Central memory CD4-positive, alpha-beta T cell (primary cell): ENCODE results near the gene WNT11.

Experiments
- DNase-seq: peaks from one replicate; pipeline ENCODE4 v3.0.0; 2022
- total RNA-seq, 3 experiments: gene quantifications; one replicate each; lab custom pipeline; 2026; lab: John Stamatoyannopoulos, UW

Gene WNT11
- total RNA-seq: 0.04 to 2.7 (median 0.11) reads per million in 3 experiments

DNA sequence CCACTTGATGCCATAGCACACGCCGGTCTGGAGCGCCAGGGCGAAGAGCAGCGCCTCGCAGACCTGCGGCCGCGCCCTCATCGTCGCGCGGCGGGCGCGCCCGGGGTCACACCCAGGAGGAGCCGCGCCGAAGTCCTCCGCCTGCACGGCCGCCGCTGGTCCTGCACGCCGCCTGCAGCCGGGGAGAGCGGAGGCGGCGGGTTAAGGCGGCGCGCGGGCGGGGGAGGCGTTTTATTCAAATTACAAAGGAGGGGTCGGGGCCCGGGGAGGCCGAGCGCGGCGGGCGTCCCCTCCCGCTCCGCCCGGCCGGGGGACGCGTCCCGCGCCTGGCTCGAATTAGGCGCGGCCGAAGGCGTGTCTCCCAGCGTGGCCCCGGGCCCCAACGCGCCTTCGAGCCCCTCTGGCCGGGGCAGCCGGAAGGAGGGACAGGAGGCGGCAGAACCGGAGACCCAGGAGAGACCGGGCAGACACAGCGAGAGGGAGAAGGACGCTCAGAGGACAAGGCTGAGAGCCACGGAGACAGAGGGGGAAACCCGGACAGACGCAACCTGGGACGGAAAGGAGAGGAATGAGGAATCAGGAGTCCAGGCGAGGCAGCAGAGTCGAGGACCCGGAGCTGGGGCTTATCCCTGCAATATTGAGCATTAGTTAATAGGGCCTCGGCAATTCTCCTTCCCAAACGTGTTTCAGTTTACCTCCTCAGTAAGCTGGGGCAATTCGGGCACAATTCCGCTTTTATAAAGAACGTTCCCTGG lies at the start of gene WNT11:
Gene WNT11 (minus strand): TSS at position 176 of the 755 bp plus-strand sequence. CDS start 95 bp downstream, at position 81.
- no peak for DNase-seq

DNA sequence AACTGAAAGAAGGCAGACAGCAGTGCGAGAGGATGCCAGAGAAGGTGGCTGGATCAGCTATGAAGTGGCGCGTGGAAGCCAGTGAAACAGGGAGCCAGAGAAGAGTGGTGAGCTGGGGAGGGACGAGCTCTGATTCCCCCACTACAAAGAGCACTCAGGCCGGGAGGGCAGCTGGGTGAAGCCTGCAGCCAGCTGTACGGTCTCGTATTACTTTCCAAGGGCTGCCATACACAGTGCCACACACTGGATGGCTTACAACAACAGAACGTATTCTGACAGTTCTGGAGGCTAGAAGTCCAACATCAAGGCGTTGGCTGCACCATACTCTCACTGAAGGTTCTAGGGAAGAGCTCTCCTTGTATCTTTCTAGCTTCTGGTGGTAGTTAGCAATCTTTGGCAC lies 47.1 kb upstream of the WNT11 start:
- no peak for DNase-seq

DNA sequence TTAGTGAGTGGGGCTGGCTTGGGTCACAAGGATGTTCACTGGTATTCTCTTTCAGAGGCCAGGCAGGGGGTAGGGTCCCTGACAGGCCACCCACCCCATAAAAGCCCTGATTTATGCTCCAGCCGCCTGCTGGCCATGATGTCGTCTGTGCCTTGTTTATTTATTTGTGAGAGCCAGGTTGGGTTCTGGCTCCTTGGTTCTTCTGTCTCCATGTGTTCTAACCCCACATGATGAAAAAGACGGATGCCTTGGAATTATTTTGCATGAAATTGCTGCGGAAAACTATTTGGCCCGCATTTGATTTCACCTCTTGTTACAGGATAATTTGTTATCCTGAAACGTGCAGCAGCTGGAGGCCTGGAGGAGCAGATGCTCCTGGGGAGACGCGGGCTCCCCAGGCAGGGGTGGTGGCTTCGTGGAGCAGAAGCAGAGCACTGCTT lies 46.3 kb upstream of the WNT11 start:
- no peak for DNase-seq

DNA sequence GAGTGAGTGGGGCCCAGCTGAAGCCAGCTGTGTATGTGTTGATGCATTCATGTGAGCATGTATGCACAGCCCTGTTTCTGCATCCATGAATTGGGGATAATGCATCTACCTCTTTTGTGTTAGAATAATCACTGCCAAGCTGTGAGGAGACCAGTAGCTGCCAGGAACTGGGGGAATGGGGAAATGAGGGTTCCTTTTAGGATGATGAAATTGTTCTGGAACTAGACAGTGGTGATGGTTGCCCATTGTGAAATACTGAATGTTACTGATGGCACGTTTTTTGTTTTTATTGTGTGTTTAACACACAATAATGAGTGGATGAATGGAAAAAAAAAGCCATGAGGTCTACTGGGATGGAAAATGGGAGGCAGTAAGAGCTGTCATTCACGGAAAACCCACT lies 45.3 kb upstream of the WNT11 start:
- DNase-seq: no peak

DNA sequence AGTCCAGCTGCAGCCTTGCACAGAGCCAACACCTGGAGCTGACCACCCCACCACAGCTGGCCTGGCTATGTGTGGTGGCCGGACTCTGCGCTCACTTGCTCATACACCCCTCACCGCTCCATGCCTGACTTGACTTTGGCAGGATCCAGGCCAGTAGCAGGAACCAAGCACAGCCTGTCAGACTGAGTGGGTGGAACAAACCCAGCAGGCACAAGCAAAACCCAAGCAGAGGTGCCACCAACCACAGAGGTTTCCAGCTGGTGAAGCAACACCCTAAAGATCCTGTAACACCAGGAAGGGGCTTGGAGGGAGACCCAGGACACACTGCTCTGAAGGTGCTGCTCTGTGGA lies 44.9 kb upstream of the WNT11 start:
- DNase-seq: no peak

DNA sequence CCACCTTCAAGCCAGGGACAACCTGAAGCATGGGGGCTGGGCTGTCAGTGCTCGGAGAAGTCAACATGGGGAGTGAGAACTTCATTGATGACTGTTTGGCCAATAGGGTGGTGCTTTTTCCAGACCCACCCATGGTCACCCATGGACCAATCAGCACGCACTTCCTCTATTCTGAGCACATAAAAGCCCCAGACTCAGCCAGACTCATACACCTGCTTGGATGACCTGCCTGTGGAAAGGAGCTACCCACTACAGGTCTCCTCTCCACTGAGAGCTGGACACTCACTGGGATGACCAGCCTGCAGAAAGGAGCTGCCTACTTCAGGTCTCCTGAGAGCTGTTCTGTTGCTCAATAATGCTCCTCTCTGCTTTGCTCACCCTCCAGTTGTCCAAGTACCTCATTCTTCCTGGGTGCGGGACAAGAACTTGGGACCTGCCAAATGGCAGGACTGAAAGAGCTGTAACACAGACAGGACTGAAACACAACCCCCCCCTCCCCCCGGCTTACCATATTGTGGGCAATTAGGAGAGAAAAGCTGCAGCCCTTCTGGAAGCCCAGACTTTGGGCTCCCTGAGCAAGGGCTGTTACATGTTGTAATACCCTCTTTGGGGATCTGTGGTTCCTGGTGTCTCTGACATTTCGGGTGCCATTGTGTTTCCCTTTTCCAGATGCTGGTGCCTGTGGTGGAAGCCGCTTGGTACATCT lies 44.4 kb upstream of the WNT11 start:
- DNase-seq: no peak

DNA sequence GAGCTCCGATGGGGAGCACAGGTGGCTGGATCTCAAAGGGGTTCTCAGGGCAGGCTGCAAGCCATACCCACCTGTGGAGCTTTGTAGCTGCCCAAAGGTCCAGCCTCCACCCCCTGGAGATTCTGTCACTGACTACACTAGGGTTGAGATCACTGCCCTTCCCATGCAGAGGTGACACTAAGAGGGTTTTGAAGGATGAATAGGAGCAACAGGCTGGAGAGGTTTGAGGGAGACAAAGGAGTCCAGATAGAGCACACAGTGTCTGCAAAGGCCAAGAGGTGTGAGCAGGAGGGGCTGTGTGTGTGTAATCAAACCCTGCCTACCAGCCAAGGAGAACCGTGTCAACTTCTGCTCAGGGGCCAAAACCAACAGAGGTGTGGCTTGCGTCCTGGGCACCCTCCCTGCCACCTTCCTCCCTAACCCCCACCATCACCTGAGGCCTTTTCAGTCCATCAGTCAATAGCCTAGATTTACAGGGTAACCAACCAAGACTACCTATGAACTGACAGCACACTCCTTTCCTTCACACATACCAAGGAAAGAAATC lies 43.0 kb upstream of the WNT11 start:
- no peak for DNase-seq

DNA sequence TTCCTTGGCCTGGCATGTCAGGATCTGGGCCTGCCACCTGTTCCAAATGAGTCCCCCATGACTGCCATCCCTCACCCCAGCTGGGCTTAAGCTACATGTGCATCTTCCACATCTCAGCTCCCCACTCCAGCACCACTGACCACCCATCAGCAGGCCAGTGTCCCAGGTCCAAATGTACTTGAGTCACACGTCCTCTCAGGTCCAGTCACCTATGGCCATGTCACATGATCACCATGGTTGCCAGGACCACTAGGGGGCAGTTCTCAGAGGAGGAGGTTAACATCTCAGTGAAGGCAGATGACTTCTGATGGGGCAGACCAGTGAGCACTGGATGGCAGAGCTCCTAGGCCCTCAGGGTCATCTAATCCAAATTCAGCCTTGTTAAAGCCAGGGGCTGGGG lies 41.9 kb upstream of the WNT11 start:
- no peak for DNase-seq

DNA sequence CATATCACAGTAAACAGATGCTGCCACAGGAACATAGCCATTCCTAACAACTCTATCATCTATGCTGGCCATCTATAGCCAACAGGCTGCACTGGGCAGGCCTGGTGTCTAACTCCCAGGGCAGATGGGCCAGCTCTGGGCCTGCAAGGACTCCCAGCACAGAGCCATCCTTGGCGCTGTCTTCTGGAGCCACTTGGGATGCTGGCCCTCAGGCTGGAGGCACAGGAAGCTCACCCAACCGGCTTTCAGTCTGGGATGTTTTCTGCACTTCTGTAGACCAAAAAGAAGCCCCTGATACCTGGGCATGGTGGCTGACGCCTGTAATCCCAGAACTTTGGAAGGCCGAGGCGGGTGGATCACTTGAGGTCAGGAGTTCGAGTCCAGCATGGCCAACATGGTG lies 40.8 kb upstream of the WNT11 start:
- no peak for DNase-seq

DNA sequence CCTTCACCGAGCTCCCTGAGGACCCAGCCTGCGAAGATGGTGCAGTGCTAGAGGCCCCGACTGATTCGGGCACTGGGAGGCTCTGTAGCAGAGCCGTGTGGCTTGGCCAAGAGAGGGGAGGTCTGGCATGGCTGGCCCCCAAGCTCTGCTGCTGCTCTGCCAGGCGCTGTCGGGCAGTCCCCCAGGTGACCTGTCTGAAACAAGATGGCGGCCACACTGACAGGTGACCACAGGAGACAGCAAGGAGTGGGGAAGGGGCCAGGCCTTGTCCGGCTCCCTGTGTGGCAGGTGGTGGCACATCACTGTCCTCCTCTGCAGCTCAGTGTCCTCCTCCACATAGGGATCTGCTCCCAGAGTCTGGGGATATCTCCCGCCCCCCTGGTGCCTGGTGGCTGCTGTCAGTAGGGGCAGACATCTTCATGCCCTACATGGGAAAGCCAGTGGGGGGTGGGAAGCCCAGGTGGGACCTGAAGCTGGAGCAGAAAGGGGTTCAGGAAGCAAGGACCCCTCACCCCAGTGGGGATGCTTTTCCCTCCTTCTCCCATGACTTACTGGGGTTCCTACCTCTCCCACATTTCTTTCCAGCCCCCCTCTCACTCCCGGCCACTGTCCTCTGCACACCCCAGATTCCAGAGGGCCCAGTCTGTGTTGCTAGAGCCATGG lies 40.1 kb upstream of the WNT11 start:
- no peak for DNase-seq

DNA sequence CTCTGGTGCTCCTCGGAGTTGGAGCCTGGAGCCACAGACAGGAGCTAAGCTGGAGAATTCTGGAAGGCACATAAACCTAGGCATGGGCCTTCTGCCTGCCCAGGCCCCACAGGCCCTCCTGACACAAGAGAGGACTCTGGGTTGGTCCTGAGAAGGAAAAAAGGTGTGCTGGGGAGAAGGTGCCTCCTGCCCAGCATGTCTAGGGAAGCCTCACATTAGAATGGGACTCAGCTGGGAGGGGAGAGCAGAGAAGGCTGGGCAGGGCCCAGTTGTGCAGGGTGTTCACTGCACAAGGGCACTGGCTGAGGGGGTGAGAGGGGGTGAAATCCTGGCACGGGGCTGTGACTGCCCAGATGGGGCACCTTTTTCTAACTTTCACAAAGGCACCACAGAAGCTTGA lies 39.4 kb upstream of the WNT11 start:
- DNase-seq: no peak

DNA sequence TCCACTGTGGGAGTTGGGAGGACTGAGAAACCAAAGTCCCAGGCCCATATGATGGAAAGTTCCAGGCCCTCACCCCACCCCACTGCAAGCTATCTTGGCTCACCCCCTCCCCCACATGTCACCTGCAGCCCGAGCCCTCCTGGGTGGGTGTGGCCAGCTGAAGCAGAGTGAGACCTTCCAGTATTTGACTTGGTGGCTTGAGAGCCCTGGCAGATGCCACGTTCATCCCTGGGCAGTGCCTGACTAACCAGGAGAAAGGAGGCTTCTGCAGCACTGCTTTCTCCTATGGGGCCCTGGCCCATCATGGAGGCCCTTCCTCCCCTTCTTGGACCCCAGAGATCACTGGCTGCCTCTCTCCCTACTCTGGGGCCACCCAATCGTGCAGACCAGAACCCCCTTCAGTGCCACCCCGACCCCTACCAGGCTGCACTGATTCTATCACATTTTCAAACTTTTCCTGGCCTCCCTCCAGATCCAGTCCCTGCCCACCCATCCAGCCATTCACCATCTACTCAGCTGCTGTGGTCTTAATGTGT lies 38.1 kb upstream of the WNT11 start:
- DNase-seq: no peak

DNA sequence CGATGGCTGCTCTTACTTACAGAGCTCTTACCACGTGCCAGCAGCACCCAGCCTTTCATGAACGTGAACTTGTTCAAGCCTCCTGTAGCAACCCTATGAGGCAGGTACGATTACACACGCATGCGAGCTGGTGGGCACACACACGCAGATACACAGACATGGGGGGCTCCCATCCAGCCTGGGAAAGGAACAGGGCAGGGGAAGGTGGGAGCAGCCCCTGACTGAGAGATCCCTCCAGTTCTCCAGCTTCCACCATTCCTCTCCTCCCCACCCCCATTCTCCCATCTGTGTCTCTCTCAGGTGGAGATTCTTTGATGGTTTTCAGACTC lies 37.6 kb upstream of the WNT11 start:
- DNase-seq: no peak

DNA sequence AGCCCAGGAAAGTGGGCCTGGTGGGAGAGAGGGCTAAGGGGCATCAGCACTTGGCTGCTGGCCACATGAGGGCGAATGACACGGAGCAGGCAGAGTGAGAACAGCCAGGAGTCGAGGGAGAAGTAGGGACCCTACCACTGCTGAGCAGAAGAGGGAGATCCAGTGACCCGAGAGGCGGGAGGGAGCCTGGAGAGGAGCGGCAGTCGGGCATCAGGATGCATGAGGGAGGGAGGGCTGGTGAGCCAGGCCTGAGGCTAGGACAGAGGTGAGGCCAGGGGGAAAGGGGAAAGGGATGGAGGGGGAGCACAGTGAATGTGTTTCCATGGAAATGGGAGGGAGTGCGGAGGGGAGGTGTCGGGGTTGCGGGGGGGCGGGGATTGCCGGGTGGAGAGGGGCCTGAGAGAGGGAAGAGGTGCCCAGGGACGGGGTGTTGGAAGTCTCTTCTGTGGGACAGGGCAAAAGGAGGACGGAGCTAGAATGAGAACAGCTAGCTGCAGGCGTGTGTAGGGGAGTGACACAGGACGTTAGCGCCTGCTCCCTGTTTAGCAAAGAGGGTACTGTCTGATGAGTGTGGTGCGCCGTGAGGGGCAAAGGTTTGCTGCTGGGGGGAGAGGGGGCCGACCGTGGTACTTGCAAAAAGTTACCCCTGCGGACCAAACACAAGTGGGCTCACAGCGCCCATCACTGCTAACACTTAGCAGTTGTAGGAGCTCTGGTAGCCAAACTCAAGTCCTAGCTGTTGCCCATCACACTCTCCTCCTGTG lies 37.1 kb upstream of the WNT11 start:
- no peak for DNase-seq

DNA sequence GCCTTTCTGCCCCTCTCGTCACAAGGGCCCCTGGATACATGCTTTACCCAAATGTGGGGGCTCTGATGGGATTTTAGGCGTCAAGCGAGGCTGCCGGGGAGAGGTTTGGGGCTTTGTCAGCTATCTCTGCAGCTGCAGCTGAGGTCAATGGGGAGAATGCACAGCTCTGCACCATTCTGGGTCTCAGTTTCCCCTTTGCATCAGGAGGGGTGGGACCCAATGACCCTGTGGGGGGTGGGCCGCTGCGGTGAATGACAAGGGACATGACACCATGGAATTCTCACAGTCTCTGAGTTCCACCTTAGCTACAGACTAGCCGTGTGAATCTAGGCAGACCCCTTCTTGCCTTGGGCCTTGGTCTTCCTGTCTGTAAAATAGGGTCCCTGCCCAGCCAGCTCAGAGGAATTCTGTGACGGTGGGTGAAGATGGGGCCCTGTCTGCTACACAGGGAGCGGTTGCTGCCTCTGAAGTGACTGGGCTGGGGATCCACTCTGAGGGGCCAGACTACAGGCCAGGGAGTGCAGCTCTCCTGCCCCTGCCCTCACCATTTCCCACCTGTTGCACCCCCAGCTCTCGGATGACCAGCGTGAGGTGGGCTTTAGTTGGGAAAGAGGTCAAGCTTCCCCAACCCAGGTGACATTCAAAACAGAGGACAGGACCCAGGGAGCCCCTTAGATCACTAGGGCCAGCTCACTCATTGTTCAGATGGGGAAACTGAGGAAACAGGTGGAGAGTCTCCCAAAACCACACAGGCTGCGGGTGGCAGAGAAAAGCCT lies 35.9 kb upstream of the WNT11 start:
- DNase-seq: no peak

DNA sequence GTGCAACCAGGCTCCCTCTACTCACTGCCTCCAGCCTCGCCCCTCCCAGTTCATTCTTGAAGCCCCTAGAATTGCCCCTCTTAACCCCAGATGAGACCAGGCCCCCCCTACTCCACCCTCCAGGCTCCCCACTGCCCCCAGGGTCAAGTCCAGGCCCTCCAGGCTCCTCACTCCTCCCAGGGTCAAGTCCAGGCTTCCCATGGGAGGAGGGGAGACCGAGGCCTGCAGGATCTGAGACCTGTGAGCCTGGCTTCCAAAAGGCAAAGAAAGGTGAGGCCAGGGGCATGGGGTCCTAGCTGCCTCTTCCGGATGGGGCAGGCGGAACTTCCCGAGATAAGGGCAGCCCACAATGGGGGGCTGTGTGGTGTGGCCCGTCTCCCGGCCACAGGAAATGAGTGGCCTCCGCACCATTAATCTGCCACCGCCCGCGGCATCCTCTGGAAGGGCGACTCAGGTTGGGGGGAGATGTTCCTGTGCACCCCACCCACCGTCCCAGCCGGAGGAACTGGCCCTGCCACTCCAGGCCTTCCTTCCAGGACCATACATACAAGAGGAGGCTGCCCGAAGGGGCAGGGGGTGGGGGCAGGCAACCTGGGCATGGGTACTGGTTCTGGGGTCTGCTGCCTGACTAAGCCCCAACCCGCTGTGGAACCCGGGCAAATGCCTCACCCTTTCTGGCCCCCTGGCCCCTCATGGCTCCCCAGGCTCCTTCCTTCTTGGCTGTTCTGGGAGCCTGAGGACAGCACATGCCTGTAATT lies 35.1 kb upstream of the WNT11 start:
- no peak for DNase-seq

DNA sequence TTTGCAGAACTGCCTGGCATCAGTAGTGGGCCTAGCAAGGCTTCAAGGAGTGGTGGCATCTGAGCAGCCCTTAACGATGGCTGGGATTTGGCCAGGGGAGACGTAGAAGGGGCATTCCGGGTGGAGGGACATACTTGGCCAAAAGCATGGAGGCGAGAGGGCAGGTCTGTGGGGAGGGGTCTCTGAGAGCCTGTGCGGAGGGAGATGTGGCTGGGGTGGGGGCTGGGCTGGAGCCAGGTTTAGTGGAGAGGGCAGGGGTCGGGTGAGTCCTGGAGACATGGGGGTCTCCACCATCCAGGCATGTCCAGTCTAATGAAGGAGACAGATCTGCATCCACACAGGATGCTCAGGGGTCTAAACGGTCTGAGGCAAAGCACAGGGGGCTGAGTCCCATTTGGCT lies 34.4 kb upstream of the WNT11 start:
- no peak for DNase-seq

DNA sequence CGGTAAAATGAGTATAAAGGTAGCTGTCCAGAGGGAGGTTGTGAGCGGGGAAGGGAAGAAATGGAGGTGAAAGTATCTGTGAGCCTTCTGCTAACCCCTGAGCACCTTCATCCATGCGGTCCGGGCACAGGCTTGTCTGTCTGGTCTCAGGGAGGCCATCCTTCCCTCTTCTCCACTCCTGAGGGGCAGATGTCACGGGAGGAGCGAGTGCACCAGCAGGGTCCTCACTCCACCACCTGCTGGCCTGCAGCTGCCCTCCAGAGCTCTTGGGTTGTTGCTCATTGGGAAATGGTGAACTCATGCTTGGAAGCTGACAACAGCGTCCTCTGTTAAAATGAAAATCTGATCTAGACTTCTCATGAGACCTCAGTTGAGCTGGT lies 33.8 kb upstream of the WNT11 start:
- DNase-seq: no peak

DNA sequence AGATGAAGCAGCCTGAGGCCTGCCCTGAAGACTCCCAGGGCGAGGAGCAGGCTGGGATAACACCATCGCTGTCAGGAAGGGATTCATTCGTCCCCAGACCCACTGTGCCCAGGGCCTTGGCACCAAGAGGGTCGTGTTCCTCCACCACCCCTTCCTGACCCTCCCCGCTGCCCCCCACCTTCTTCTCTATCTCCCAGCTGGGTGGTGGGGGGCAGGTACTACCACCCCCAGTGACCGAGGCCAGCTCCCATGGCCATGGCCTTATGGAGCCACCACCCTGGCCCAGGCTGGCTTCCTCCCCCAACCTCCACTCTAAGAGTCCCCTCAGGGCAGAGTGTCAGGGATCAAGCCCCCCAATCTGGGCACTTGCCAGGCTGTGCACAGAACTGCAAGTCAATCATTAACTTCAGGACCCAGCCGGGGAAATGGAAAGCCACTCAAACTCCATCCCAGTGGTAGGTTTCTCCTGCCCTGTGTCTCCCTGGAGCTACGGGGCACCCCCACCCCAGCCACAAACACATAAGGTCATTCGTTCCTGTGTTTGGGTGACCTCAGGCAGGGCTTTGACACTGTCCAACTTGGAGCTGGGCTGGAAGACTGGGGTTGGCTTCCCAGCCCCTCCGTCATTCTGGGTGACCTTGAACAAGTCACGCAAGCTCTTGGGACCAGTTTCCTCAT lies 33.3 kb upstream of the WNT11 start:
- DNase-seq: no peak

DNA sequence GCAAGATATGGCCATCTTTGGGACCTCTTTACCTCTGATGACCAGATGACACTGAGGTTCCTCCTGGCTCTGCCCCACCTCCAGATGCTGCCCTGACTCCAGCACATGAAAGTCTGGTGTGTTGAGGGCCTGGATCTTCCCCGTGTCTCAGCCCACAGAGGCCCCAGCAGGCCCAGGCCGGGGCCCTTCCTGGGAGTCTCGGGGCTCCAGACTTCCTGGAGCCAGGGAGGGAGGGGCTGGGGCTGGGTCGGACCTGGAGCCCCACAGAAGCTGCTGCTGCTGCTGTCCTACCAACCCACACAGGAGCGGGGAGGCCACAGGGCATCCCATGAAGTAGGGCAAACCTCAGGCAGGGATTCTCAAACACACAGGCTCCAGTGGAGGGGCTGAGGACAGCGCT lies 32.2 kb upstream of the WNT11 start:
- DNase-seq: no peak

DNA sequence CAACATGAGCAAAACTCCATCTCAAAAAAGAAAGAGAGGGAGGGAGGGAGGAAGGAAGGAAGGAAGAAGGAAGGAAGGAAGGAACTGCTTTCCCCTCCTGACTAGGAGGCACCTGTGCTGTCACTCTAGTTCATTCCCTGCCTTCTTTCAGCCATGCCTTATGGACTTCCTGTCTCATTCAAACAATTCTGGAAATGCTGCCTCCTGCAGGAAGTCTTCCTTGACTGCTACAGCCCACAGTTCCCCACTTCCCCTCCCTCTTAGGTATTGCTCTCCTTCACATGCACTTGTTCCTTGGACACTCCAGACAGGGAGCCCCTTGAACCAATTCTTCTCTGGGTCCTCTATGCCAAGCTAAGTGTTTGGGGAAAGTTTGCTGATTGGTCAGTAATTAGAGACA lies 31.6 kb upstream of the WNT11 start:
- DNase-seq: no peak
